Right ventricle myocardium inferior (tissue), 1 donor: ENCODE measurements around the gene BCOR. TPM values are rescaled to one million over a fixed set of nuclear protein-coding genes. Genes with fewer than 3 reads are reported as not detected.

Source experiments
- ATAC-seq: fragments of 200-7000 bp; cut with Tn5 transposase; one replicate; pipeline ENCODE4 v1.9.1; 2020; ENCODE audit warnings: mild to moderate bottlenecking, moderate library complexity
- DNase-seq: peaks from one replicate; pipeline ENCODE4 v3.0.0; 2021; ENCODE audit errors: missing footprints
- intact Hi-C: fragments of 100-400 bp; cut with DNase I; formaldehyde crosslinking; loops from one replicate; pipeline ENCODE4 v1.11.0; 2022
- long read RNA-seq: library from polyadenylated mRNA; unstranded; transcript quantifications from one replicate; pipeline ENCODE4 v2.0.0, GENCODE V29; 2021
- total RNA-seq: library from RNA; stranded (reverse); fragmentation: NEBNext Ultra II Directional; extraction: Animal tissue kit (Norgen Biotek cat#: 25700); gene quantifications from one replicate; pipeline ENCODE4 v1.2.1, GENCODE V29; 2021
- donor health status: DM: no; HTN: yes; CAD: no; lungs with severe emphysema.

Gene BCOR
- total RNA-seq = 16.9 TPM
- long read RNA-seq, partial matches to known transcripts = 3 of 5 reads
- long read RNA-seq, other reads (novel, unspliced or antisense) = 2 of 5 reads

- intact Hi-C loops = loop anchor here (2.0 to 10.0 kb wide), 3 partner anchors 83 to 363 kb away; no protein-coding TSS in a partner anchor
- ATAC-seq = peak; percentile 67
Observed at GRCh38 chrX:40097504-40098263, at the start of gene BCOR. TSS of gene BCOR (minus strand) at chrX:40097958. CDS start at chrX:40077929, 20,029 bp downstream.

GRCh38 chrX:40147126-40147952 is 49.6 kb upstream of the BCOR start:
- DNase-seq = no peak
- no peak for ATAC-seq
- intact Hi-C loops = no loop called here

More at GRCh38 chrX:40097504-40098263, at the start of gene BCOR:
- peak; percentile 83 for DNase-seq

- intact Hi-C loops = no loop called here
Observed at GRCh38 chrX:40146262-40147125, 48.7 kb upstream of the BCOR start.

GRCh38 chrX:40145923-40146261 is 48.1 kb upstream of the BCOR start:
- no peak for DNase-seq
- no peak for ATAC-seq
- intact Hi-C loops = no loop called here

More at GRCh38 chrX:40146262-40147125, 48.7 kb upstream of the BCOR start:
- ATAC-seq = peak; percentile 19
- DNase-seq = no peak

DNA sequence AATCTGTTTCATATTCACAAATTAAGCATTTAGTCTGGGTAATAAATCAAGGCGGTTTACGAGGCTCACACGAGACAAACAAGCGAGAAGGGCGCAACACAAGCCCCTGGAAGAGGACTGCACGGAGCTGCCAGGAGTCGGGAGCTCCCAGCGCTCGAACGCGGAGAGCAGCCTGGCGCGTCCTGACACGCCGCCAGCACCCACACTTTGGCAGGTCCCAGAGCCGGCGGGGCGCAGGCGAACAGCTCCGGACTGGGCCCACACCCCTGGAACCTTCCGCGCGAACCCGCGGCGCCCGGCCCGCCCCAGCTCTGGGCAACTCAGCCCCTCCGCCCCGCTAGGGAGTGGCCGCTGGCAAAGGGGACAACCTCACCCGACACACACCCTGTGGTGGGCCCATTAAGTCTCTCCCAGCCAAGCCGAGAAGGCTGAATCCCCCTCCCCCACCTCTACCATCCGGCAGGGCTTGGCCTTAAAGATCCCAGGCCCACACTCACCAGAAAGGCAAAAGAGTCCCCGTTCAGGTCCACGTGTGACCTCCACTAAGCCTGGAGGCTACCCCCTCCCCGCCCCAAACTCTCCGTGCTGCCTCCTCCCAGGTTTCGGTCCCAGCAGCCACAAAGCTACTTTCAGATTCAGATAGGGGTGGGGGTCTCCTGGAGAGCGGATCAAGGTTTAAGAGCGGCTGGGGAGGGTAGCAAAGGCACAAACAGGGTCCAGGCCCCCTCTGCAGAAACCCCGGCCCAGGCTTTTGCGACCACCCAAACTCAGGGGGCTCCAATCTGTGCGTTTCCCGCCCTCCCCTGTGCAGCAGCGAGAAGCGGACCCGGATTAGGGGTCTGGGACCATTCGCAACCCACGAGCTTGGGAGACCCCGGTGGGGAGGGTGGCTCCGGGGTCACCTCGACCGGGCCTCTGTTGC is 47.5 kb upstream of the BCOR start:
- DNase-seq = no peak
- intact Hi-C loops = no loop called here
- ATAC-seq = no peak

- DNase-seq (no peak), ATAC-seq (no peak)
- intact Hi-C loops = no loop called here
Observed at GRCh38 chrX:40144576-40144975, 46.8 kb upstream of the BCOR start.

- ATAC-seq (no peak), DNase-seq (no peak)
- intact Hi-C loops = no loop called here
Observed at GRCh38 chrX:40143987-40144386, 46.2 kb upstream of the BCOR start.

GRCh38 chrX:40143001-40143400 is 45.2 kb upstream of the BCOR start:
- intact Hi-C loops = no loop called here
- DNase-seq = no peak
- no peak for ATAC-seq

- intact Hi-C loops = no loop called here
- ATAC-seq (no peak), DNase-seq (no peak)
Observed at GRCh38 chrX:40142417-40142816, 44.7 kb upstream of the BCOR start.

DNA sequence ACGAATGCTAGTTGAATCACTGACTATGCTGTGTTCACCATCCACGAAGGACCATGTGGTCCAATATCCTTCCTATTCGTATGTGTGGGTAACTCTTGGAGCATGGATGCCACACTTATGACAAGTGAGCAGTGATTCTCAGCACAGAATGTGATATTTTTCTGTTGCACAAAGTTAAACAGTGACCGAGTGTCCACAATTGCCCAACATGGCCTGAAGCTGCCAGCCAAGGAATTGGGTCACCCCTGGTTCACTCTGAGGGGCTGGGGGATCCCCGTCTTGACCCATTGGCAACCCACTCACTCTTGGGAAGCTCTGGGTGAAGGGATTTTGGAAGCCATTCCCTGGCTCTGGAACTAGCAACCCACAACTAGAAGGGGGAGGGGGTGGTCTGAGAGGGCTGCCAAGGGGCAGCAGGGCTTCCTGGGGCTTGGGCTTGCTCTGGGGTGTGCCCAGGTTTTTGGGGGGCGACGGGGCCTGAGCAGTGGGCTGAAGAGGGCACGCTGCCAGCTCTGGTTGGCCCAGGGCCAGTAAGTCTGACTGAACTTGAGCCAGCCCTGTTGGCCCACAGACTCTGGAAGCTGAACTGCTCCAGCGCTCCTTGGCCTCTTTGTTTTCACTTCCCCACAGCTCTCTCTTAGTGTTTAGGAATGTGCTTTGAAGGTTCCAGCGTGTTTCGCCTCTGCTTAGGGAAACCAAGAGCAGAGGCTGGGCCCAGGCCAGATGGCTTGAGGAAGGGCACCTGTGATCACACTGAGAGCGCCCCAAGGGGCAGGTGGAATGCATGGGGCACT is 43.1 kb upstream of the BCOR start:
- ATAC-seq = peak; percentile 80
- DNase-seq = no peak
- intact Hi-C loops = no loop called here

DNA sequence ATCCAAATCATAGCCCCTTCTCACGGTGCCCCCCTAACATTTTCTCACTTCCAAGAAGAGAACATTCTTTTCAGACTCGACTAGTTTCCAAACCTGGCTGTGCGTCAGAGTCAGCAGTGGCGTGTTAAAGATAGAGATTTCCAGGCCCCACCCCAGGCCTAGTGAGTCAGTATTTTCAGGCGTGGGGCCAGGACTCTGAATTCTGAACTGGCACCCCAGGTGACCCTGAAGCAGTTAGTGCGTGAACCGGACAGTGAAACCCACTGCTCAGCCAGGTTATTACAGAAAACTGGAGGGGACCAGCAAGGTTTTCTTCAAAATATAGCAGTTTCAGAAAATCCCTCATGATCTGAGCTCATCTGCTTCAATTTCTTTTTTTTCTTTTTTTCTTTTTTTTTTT is 35.0 kb upstream of the BCOR start:
- ATAC-seq = peak; percentile 91
- intact Hi-C loops = no loop called here
- no peak for DNase-seq

GRCh38 chrX:40131654-40132337 is 34.0 kb upstream of the BCOR start:
- ATAC-seq (no peak), DNase-seq (no peak)
- intact Hi-C loops = no loop called here

DNA sequence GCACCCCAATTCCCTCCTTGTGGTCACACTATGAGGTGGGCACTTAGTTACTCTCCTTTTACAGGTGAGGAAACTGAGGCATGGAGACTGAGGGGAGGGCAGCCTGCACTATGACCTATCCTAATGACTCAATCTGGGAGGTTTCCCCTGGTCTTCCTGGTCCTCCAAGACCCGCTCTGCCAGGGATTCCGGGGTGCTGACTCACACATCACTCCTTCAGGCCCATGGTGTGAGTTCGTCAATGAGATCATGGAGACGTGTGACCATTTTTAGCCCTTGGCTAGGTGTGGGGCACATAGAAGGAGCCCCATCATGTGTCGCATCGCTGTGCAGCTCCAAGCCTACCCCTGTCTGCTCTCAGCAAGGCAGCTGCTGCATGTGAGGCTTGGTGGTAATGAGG is 32.4 kb upstream of the BCOR start:
- intact Hi-C loops = no loop called here
- ATAC-seq (no peak), DNase-seq (no peak)

GRCh38 chrX:40127052-40127451 is 29.3 kb upstream of the BCOR start:
- intact Hi-C loops = no loop called here

GRCh38 chrX:40122487-40122886 is 24.7 kb upstream of the BCOR start:
- no peak for ATAC-seq
- intact Hi-C loops = no loop called here
- DNase-seq = no peak

More at GRCh38 chrX:40127052-40127451, 29.3 kb upstream of the BCOR start:
- DNase-seq (no peak), ATAC-seq (no peak)

DNA sequence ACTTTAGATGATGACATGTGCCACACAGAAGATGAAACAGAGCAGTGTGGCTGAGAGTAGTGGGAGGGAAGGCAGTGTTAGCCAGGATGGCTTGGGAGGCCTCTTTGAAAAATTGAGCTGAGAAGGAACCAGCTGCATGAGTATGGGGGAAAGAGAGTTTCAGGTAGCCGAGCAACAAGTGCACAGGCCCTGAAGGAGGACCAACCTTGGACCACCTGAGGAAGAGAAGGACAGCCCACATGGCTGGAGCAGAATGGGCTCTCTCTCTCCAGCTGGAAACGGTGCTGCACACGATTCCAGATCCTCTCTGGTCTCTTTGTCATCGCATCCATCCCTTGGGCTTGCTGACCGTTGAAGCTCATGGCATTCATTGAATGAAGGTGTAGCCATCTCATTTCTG is 23.9 kb upstream of the BCOR start:
- ATAC-seq = no peak
- intact Hi-C loops = no loop called here
- DNase-seq = no peak
